Effector CD8-positive, alpha-beta T cell (primary cell): Measurements from ENCODE around the gene PVR.
"Not testable (repeated sequence)": the region's sequence is repeated elsewhere in the genome, so short reads cannot be mapped to it uniquely, and the experiment has no call there.

Experiments
- DNase-seq: peaks from one replicate; lab custom pipeline; 2025; lab: John Stamatoyannopoulos, UW
- total RNA-seq, 4 experiments: gene quantifications; one replicate each; lab custom pipeline; 2026; lab: John Stamatoyannopoulos, UW

Gene PVR, protein sequence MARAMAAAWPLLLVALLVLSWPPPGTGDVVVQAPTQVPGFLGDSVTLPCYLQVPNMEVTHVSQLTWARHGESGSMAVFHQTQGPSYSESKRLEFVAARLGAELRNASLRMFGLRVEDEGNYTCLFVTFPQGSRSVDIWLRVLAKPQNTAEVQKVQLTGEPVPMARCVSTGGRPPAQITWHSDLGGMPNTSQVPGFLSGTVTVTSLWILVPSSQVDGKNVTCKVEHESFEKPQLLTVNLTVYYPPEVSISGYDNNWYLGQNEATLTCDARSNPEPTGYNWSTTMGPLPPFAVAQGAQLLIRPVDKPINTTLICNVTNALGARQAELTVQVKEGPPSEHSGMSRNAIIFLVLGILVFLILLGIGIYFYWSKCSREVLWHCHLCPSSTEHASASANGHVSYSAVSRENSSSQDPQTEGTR
- 3.1 to 5.5 (median 4.4) reads per million in 4 experiments for total RNA-seq

DNA sequence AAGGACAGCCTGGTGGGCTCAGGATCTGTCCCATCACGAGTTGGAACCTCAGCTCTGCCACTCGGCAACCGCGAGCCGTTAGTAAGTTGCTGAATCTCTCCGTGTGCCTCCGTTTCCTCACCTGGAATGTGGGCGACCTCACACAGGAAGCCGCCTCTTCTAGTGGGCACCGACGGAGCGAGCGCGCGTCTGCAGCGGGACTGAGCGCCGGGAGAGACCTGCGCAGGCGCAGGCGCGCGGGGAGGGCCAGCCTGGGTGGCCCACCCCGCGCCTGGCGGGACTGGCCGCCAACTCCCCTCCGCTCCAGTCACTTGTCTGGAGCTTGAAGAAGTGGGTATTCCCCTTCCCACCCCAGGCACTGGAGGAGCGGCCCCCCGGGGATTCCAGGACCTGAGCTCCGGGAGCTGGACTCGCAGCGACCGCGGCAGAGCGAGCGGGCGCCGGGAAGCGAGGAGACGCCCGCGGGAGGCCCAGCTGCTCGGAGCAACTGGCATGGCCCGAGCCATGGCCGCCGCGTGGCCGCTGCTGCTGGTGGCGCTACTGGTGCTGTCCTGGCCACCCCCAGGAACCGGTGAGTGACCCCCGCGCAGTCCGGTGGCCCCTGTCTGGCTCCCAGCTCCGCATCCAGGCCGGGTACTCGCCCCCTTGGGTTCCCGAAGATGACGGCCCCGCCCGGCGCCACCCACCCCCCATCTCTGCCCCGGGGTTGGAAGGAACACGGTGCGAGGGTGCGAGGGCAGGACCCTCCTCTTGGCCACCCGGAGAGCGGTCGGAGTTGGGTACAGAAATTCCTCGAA, at the start of gene PVR:
Gene PVR, plus strand, starts transcription at position 306 of the 797 bp plus-strand sequence. Its CDS starts 187 bp downstream, at position 493.
- DNase-seq = no peak

DNA sequence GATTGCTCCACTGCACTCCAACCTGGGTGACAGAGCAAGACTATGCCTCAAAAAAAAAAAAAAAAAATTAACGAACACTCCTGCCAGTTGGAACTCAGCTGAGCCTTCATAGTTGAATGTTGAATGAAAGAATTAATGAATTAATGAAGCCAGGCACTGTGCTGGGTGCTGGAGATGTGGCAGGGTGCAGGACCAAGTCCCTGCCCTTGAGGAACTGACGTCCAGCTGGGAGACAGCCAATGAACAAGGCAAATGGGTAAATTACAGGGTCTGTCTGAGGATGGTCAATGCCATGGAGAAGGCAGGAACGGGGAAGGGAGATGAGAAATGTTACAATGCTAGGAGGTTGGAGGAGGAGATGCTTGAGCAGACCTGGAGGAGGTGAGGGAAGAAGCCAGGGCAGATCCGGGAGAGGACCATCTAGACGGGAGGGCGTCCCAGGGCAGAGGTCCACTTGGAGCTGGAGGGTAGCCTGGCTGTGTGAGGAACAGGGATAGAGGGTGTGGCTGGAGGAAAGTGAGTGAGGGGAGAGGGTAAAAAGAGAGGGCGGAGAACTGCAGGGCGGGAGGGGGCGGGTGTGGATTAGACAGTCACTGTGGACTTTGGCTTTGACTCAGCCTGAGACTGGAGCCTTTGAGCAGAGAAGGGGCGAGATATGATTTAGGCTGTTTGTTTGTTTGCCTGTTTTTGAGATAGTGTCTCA, 47.1 kb upstream of the PVR start:
- DNase-seq = no peak

DNA sequence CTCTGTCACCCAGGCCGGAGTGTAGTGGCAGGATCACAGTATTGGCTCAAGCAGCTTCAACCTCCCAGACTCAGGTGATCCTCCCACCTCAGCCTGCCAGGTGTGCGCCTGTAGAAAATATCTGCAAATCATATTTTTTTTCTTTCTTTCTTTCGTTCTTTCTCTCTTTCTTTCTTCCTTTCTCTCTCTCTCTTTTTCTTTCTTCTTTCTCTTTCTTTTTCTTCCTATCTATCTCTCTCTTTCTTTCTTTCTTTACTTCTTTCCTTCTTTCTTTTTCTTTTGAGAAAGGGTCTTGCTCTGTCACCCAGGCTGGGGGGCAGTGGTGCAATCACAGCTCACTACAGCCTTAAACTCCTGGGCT, 46.6 kb upstream of the PVR start:
- DNase-seq = no peak

DNA sequence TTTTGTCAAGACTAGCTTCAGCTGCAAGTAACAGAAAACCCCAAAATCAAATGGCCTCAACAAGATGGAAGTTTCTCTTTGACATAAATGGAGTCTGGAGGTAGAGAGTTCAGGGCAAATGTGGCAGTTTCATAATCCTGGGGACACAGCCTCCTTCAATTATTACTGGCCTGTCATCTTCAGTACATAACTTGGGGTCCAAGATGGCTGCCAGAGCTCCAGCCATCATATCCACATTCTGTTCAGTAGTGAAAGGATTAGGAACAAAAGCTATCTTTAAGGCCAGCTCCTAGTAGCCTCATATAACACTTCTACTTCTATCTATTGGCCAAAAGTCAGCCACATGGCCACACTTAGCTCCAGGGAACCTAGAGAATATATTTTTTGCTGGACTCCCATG, 45.4 kb upstream of the PVR start:
- DNase-seq = no peak

DNA sequence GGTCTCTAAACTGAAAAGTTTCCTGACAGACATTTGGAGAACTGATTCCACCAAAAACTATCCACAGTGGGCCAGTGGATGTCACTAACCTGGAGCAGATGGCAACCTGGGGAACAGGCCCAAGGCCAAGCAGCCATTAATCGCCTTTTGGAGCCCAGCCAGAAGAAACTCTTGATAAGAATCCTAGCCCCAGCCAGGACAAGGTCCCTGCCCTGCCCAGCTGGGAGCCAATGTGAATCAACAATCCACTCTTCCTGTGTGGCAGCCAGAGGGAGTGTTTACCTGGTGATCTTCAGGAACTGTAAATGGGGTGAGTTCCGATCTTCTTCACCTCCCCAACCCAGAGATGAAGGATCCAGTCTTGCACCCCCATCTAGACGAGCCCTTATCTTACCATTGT, 44.8 kb upstream of the PVR start:
- no peak for DNase-seq

DNA sequence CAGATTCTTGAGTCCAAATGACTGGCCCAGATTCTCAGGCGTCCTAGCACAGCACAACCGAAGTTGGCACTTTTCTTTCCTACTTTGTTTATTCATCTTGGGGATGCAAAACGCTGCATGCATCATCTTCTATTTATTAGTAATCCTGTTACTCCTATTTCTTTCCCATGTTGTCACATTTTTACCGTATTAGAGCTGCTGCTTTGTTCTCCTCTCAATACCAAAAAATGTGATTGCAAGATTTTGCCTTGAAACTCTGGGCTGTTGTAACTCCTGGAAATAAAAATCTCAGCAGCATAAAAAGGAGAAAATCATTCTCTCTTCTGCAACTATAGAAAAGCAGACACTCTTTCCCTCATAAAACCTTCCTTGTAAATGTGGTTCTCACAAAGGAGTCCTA, 43.2 kb upstream of the PVR start:
- DNase-seq = no peak

DNA sequence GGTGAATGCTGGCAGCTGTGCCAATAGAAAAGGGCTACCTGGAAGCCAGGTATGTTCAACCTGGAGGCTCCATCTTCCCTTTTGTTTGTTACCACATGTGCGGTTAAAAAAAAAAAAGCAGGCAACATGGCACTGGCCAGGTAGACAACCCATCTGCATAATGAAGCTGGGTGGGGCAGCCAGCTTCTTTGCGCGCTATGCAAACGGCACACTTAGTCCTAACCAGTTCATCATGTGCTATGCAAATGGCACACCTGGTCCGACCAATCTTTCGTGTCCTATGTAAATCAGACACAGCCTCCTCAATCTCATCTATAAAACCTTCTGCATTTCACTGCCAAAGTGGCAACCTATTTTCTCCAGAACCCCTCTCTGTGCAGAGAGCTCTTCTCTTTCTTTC, 41.6 kb upstream of the PVR start:
- no peak for DNase-seq

DNA sequence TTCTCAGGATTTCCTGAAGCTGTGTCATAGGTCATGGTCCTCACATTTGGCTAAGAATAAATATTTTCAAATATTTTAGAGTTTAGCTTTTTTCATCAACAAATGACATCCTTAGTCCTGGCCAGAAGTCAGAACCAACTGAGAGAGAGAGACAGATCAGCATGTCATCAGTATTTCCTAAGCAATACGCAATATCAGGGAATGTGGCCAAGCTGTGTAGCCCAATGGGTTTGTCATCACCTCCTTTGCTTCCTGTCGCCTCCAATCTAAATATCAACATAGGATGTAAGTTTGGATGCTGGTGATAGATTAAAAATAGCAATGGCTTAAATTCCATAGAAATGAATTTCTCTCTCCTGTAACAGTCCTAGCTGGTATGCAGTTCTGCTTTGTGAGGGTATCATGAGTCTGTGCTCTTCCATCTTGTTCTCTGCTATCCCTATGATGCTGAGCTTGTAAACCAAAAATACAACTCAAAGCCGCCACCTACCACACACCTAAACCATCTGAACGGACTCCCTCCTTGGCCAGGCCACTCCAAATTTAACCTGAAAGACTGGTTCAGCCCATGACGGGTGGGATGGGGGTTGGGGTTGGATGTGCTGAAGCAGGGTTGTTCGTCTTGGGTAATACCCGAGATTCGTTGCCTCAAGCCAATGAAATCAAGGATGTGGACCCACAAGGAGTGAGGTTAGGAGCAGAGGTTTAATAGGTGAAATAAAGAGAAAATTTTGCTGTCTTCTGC, 40.3 kb upstream of the PVR start:
- no peak for DNase-seq

DNA sequence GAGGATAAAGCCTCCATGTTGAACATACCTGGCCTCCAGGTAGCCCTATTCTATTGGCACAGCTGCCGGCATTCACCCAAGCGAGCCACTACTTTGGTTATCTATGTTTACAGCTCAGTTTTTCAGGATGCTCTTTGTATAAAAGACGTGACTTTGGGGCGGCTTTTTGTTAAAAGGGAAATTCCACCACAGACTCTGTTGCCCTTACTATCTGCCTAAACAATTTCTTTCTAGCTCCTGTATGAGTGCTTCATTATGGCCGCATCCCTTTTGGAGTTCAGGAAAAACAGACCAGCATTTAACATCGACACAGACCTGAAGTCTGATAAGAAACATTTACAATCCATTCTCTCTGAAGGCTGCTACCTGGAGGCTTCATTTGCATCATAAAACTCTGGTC, 39.5 kb upstream of the PVR start:
- DNase-seq = no peak

DNA sequence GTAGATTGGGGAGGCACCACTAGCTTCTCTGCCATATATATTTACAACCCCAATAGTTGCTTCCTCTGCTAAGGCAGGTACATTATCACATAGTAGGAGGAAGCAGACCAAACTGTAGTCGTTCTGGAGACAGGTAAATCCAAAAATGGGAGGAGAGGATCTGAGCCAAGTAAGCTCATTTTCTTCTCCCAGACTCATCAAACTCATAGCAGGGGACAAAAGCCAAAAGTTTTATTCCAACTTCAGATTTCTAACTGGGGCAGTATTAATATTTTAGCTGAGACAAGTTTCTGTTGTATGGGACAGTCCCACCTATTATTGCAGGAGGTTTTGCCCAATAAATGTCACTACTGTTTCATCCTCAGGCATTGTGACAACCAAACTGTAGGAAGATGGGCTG, 38.2 kb upstream of the PVR start:
- DNase-seq = no peak

DNA sequence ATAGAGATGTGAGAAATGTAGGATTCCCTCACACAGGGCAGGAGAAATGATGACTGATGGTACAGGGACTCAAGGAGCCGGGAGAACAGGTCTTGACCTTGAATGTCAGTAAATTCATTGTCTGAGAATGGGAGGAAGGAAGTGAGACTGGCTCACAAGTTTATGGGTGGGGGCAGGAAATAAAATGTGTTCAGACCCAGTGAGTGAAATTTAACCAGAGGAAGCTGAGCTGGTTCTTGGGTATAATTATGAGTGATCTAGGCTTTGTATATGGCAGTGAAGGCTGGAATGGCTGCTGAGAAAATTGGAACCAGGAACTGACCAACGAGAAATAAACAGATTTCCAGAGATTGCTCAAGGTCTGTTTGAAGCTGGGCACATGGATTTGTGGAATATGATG, 36.7 kb upstream of the PVR start:
- DNase-seq = no peak

DNA sequence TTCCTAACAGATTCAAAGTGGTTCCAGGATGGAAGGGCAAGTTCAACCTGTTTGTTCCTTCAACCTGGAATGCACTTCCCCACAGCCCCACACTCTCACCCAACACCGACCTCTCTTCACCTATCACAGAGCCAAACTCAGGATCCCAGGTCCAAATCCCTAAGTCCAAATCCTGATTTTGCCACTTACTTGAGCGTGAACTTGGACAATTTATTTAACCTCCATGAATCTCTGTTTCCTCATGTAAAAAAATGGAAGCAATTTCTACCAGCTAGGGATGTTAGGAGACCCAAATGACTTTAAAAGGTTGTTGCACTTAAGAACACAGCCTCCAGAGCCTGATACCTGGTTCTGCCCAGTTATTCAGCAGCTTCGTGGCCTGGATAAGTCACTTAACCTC, 35.8 kb upstream of the PVR start:
- no peak for DNase-seq

DNA sequence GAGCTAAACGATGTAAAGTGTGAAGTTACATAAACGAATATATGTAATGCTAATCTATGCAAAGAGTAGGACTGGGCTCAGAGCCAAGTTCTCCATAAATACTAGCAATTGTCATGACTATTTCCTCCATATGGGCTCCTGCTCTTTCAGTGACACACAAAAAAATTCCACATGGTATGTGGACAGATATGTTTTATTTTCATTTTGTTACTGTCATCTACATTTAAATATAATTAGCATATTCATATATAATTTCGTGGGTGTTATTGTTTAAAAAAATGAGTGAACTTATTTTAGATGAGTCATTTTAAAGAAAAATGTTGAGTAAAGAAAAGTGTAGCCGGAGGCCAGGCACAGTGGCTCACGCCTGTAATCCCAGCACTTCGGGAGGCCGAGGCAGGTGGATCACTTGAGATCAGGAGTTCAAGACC, 35.3 kb upstream of the PVR start:
- no peak for DNase-seq

DNA sequence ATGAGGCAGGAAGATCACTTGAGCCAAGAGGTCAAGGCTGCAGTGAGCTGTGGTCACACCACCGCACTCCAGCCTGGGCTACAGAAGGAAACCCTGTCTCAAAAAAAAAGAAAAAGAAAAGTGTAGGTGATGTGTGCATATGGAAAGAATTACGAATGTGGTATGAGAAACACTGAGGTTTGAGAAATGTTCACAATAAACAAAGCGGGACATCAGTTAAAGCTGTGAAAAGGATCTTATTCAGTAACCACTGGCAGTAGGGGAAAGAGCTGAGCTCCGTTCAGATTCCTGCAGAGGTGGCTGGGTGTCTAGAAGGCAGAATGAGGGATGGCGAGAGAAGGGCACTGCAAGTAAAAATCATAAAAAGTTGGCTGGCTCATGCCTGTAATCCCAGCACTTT, 34.5 kb upstream of the PVR start:
- DNase-seq = no peak

DNA sequence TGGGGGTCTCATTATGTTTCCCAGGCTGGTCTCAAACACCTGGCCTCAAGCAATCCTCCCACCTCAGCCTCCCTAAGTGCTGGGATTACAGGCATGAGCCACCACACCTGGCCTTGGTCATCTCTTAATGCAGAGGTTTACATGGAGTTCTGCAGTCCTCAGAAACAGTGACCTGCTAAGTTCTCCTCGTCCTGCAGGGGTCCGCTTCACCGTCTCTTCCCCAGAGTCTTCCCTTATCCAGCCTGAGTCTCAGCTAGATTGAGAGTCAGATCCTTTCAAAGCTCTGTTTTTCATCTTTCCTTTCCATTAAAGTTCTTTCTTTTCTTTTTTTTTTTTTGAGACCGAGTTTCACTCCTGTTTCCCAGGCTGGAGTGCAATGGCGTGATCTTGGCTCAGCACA, 33.2 kb upstream of the PVR start:
- not testable (repeated sequence) for DNase-seq

DNA sequence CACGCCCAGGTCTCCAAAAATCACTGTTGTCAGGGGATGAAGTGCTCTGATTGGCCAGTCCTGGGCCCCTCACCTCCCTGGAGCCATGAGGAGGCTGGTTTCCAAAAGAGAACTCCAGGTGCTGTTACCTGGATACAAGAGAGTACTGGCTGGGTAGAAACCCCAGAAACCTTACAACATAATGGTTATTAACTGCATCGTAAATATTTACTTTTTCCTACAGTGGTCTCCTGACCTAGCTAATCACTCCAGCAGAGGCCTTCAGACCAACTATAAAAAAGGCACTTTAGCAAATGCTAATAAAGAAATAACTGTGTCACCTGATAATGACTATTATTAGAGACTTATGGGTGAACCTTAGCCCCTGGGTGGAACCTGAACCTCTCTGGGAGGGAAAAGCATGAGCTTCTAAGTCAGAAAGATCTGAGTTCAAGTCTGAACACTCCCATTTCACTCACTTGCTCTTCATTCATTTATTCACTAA, 31.9 kb upstream of the PVR start:
- no peak for DNase-seq

DNA sequence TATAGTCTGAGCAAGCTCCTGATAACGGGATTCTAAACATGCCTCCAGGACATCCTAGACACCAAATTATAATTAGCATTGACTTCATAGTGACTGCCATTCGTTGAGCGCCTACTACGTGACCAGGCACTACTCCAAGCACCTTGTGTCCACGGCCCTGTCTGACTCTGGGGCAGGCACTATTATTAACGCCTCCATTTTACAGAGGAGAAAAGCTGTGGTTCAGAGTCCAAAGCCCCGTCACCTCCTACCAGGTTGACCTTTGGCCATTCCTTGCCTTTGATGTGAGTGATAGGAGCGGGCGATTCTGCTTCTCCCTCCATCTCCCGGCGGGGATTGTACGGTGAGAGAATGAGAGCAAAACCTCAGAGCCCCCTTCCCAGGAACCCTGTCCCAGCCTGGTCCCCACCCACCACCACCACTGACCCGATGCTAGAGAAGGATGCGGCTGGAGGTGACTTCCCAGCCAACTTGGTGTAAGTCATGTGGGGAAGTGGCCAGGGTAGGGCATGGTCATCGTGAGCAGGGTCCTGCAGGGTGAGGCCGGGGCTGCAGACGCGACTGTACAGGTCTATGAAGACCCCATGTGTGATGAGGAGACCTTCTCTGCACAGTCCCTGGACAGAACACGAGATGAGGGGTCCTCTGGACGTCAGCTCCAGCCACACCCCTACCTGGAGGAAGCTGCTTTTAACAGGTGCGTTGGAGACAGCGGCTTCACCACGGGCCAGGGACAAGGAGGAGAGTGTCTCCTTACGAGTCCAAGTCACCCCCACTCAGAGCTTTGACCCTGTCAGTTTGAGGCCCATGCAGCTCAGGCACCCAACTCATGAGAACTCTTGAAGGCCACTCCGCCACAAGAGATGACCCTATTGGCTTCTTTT, 30.2 kb upstream of the PVR start, which contains the start of gene IGSF23:
Gene IGSF23, plus strand, starts transcription at position 269 of the 884 bp plus-strand sequence. Its CDS starts 83 bp downstream, at position 352.
- DNase-seq = no peak

DNA sequence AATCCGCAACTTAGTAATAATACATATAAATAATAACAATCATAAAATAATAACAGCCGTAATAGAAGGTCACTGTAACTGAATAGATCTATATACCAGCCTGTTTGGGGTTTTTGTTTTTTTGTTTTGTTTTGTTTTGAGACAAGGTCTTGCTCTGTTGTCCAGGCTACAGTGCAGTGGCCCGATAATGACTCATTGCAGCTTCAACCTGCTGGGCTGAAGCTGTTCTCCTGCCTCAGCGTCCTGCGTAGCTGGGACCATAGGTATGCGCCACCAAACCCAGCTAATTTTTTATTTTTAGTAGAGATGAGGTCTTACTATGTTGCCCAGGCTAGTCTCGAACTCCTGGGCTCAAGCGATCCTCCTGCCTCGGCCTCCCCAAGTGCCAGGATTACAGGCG, 29.4 kb upstream of the PVR start:
- DNase-seq = no peak

DNA sequence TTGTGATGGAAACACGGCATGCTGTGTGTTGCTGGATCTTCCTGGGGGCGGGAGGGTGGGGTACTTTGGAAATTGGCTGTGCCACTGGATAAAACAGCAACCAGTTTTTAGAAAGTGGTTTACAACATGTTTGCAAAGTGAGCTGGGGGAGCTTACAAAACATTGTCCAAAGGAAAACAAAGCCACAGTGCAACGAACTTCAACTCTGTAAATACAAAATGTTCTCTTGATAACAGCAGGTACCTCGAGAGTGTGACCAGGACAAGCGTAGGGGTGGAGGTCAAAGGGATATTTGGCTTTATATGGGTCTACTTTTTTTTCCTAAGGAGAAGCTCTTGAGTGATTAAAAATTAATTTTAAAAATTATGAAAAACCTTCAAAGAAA, 27.9 kb upstream of the PVR start:
- DNase-seq = no peak

DNA sequence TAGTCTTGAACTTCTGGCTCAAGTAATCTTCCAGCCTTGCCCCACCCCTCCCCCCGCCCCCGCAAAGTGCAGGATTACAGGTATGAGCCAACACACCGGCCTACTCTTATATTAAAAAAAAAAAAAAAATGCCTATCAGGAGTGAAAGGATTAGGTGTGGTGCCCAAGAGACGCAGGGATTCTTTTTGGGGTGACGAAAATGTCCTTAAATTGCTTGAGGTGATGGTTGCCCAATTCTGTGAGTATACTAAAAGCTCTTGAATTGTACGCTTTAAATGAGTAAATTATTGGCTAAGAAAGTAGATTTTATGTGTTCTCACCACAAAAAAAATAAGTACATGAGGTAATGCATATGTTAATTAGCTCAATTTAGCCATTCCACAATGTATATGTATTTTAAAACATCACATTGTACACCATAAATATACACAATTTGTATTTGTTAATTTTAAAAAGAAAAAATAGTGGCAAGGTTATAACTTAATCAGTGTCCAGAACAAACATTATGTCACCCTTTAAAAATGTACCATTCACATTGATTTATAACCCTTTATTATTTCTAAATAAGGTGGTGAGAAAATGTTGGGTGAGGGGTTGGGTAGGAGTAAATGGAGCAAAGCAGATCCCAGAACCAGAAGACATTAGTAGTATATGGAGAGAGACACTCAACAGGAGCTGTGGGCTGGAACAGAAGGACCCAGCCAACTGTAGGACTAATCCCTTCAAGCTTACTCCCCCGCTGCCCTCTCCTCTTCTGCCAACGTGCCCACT, 26.4 kb upstream of the PVR start:
- no peak for DNase-seq
